ENCODE results near the gene CLDN10.

DNA sequence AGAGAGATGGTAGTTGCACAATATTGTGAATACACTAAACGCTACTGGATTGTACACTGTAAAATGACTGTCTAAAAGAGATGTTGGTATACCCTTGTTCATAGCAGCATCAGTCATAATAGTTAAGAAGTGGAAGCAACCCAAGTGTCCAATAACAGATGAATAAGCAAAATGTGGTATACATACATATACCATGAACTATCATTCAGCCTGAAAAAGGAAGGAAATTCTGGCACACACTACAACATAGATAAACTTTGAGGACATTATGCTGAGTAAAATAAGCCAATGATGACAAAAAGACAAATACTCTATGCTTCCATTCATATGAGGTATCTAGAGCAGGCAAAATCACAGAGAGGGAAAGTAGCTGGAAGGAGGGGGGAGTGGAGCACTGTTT, 76.0 kb downstream of the CLDN10 start:
- no peak for TF ChIP-seq EZH2 (IDR thresholded peaks at IDR 0.05; ENCODE audit: borderline replicate concordance, insufficient read depth, low read depth, low read length, poor library complexity, severe bottlenecking)
- no peak for TF ChIP-seq CTCF (IDR thresholded peaks at IDR 0.05)

Data from B cell (primary cell).